Measurements from ENCODE around the gene ATF2. TPM values are rescaled to one million over a fixed set of nuclear protein-coding genes. Genes with fewer than 3 reads are reported as not detected.

Gene ATF2
- total RNA-seq, 2 donors from 2014 or later = 32.4 to 46.4 TPM

GRCh38 chr2:175137793-175138192 lies 30.2 kb downstream of the ATF2 start:
- DNase-seq = no peak
- Histone ChIP-seq H3K4me3 (no peak overlapping the region), H3K36me3 (peaks cover 4% of the 10 kb centered on the region), H3K27ac (no peak overlapping the region), H3K9ac (ENCODE audit: low read depth in 2 of 2, low read length in 2 of 2) (no peak overlapping the region), H3K9me3 (no peaks in the 10 kb centered on the region), H3K4me1 (peaks cover 5% of the 10 kb centered on the region), H3K27me3 (no peaks in the 10 kb centered on the region)
- intact Hi-C loops (cut with DNase I) = no loop called here
- TF ChIP-seq, protein P1, sequence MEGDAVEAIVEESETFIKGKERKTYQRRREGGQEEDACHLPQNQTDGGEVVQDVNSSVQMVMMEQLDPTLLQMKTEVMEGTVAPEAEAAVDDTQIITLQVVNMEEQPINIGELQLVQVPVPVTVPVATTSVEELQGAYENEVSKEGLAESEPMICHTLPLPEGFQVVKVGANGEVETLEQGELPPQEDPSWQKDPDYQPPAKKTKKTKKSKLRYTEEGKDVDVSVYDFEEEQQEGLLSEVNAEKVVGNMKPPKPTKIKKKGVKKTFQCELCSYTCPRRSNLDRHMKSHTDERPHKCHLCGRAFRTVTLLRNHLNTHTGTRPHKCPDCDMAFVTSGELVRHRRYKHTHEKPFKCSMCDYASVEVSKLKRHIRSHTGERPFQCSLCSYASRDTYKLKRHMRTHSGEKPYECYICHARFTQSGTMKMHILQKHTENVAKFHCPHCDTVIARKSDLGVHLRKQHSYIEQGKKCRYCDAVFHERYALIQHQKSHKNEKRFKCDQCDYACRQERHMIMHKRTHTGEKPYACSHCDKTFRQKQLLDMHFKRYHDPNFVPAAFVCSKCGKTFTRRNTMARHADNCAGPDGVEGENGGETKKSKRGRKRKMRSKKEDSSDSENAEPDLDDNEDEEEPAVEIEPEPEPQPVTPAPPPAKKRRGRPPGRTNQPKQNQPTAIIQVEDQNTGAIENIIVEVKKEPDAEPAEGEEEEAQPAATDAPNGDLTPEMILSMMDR (IDR thresholded peaks at IDR 0.05) = no peak

- Histone ChIP-seq H3K4me1 (peaks cover 5% of the 10 kb centered on the region), H3K4me3 (no peak overlapping the region), H3K27ac (no peak overlapping the region), H3K36me3 (peaks cover 4% of the 10 kb centered on the region), H3K9me3 (no peaks in the 10 kb centered on the region), H3K9ac (ENCODE audit: low read depth in 2 of 2, low read length in 2 of 2) (no peak overlapping the region), H3K27me3 (no peaks in the 10 kb centered on the region)
- no peak for DNase-seq
- TF ChIP-seq, protein P1 (IDR thresholded peaks at IDR 0.05) = no peak
- intact Hi-C loops (cut with DNase I) = no loop called here
Observed at GRCh38 chr2:175136334-175137215, 31.4 kb downstream of the ATF2 start.

DNA sequence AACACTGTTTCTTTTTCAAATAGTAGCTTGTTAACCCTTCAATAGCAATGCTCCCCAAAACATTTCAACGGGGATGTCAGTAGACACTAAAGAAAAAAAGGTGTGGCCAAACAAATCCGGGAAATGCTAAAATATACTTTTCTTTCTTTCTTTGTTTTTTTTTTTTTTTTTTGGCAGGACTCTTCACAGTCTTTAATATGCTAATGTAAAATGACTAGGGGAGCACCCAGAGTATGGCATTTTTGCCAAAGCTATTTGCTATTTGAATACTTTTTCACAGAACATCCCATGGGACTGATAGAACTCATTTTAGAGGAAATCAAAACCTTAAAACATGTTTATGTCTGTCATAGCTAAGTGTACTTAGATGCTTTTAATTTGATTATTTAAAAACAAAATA lies 32.1 kb downstream of the ATF2 start:
- Histone ChIP-seq H3K4me1 (peaks cover 5% of the 10 kb centered on the region), H3K27ac (no peak overlapping the region), H3K4me3 (no peak overlapping the region), H3K36me3 (peaks cover 4% of the 10 kb centered on the region), H3K27me3 (no peaks in the 10 kb centered on the region), H3K9me3 (no peaks in the 10 kb centered on the region), H3K9ac (ENCODE audit: low read depth in 2 of 2, low read length in 2 of 2) (no peak overlapping the region)
- no peak for DNase-seq
- TF ChIP-seq, protein P1 (IDR thresholded peaks at IDR 0.05) = no peak
- intact Hi-C loops (cut with DNase I) = no loop called here

GRCh38 chr2:175135177-175135576 lies 32.8 kb downstream of the ATF2 start:
- Histone ChIP-seq H3K4me1 (peaks cover 5% of the 10 kb centered on the region), H3K4me3 (no peak overlapping the region), H3K9ac (ENCODE audit: low read depth in 2 of 2, low read length in 2 of 2) (no peak overlapping the region), H3K27me3 (no peaks in the 10 kb centered on the region), H3K36me3 (peaks cover 4% of the 10 kb centered on the region), H3K9me3 (no peaks in the 10 kb centered on the region), H3K27ac (no peak overlapping the region)
- intact Hi-C loops (cut with DNase I) = no loop called here
- no peak for DNase-seq
- TF ChIP-seq, protein P1 (IDR thresholded peaks at IDR 0.05) = no peak

GRCh38 chr2:175131252-175131651 lies 36.8 kb downstream of the ATF2 start:
- intact Hi-C loops (cut with DNase I) = no loop called here
- DNase-seq = no peak
- Histone ChIP-seq H3K4me3 (no peak overlapping the region), H3K27me3 (no peaks in the 10 kb centered on the region), H3K9me3 (no peaks in the 10 kb centered on the region), H3K36me3 (peaks cover 4% of the 10 kb centered on the region), H3K4me1 (no peaks in the 10 kb centered on the region), H3K27ac (no peak overlapping the region), H3K9ac (ENCODE audit: low read depth in 2 of 2, low read length in 2 of 2) (no peak overlapping the region)
- TF ChIP-seq, protein P1 (IDR thresholded peaks at IDR 0.05) = no peak
